OCI-LY7 (cell line): Measurements from ENCODE around the gene C5AR2. TPM values are rescaled to one million over a fixed set of nuclear protein-coding genes. Genes with fewer than 3 reads are reported as not detected.

Experiments used
- BruUV-seq: library from RNA; stranded (reverse); fragments of 400-500 nt; replicated peaks from 2 replicates; lab custom pipeline; 2021; lab: Mats Ljungman, UMichigan
- CTCF ChIA-PET: fragments of 300-600 bp; sonication (Branson Sonifier 250); formaldehyde crosslinking; loops from one replicate; lab custom pipeline; 2022; ENCODE audit warnings: antibody characterized with exemption; ENCODE audit not compliant: unreplicated experiment; lab: Charles Lee
- POLR2A ChIA-PET: fragments of 300-600 bp; sonication (Branson Sonifier 250); formaldehyde crosslinking; loops from one replicate; lab custom pipeline; 2022; ENCODE audit warnings: antibody characterized with exemption; lab: Charles Lee
- DNase-seq: peaks from one replicate; pipeline ENCODE4 v3.0.0-alpha.2; 2015; ENCODE audit warnings: low spot score
- H2AFZ ChIP-seq: fragments of 200-600 bp; sonication (generic), shearing (Covaris generic); 2 replicates; pipeline ENCODE4 v1.6.1; 2014; ENCODE audit warnings: mild to moderate bottlenecking, antibody characterized with exemption, low read length, moderate library complexity
- H3K27ac ChIP-seq: fragments of 200-600 bp; sonication (generic); 2 replicates; pipeline ENCODE4 v1.5.1; 2014; ENCODE audit warnings: mixed run types, low read depth, mild to moderate bottlenecking, moderate library complexity, low read length, inconsistent platforms; ENCODE audit not compliant: poor library complexity, severe bottlenecking
- H3K36me3 ChIP-seq: fragments of 200-600 bp; sonication (generic); 2 replicates; pipeline ENCODE4 v1.6.1; 2014; ENCODE audit warnings: mild to moderate bottlenecking, antibody characterized with exemption, low read length, moderate library complexity, mixed read lengths; ENCODE audit not compliant: insufficient read depth
- H3K4me1 ChIP-seq: fragments of 200-600 bp; sonication (generic); 2 replicates; pipeline ENCODE4 v1.5.1; 2014; ENCODE audit warnings: mild to moderate bottlenecking, low read length; ENCODE audit not compliant: insufficient read depth, poor library complexity, severe bottlenecking
- H3K4me2 ChIP-seq: fragments of 200-600 bp; sonication (generic); 2 replicates; pipeline ENCODE4 v1.6.1; 2014; ENCODE audit warnings: mild to moderate bottlenecking, low read length
- H3K4me3 ChIP-seq: fragments of 200-600 bp; sonication (generic); 2 replicates; pipeline ENCODE4 v1.5.1; 2014; ENCODE audit warnings: mild to moderate bottlenecking, low read depth, low read length; ENCODE audit not compliant: poor library complexity, severe bottlenecking
- H3K79me2 ChIP-seq: fragments of 200-600 bp; sonication (generic); 2 replicates; pipeline ENCODE4 v1.6.1; 2016; ENCODE audit warnings: low read depth, mild to moderate bottlenecking, low read length, moderate library complexity, mixed read lengths; ENCODE audit not compliant: insufficient read depth
- H3K9me2 ChIP-seq: fragments of 200-600 bp; sonication (generic); 2 replicates; pipeline ENCODE4 v1.6.1; 2016; ENCODE audit warnings: mild to moderate bottlenecking, low read length, mixed read lengths; ENCODE audit not compliant: insufficient read depth
- H3K9me3 ChIP-seq: fragments of 200-600 bp; sonication (generic); 2 replicates; pipeline ENCODE4 v1.6.1; 2014; ENCODE audit warnings: mild to moderate bottlenecking, mixed run types, low read length, mixed read lengths
- H4K20me1 ChIP-seq: fragments of 200-600 bp; sonication (generic); 2 replicates; pipeline ENCODE4 v1.6.1; 2014; ENCODE audit warnings: mild to moderate bottlenecking, antibody characterized with exemption, low read length, moderate library complexity, mixed read lengths; ENCODE audit not compliant: insufficient read depth
- CTCF ChIP-seq: fragments of 200-600 bp; sonication (generic); conservative IDR thresholded peaks from 2 replicates; pipeline ENCODE4 v1.5.1; 2014; ENCODE audit warnings: mild to moderate bottlenecking, antibody characterized with exemption, low read length, moderate library complexity, mixed read lengths
- EZH2phosphoT487 ChIP-seq: fragments of 200-600 bp; sonication (generic); IDR thresholded peaks from 2 replicates; pipeline ENCODE4 v1.6.1; 2018; ENCODE audit warnings: low read depth, borderline replicate concordance, mild to moderate bottlenecking, mixed run types, antibody characterized with exemption, low read length, moderate library complexity, mixed read lengths
- intact Hi-C: fragments of 100-400 bp; cut with micrococcal nuclease; formaldehyde crosslinking; loops from one replicate; pipeline ENCODE4 v1.10.0; 2022; ENCODE audit not compliant: unreplicated experiment
- total RNA-seq, 2 experiments: library from RNA; depleted of rRNA in 1 of 2; stranded (reverse); fragments of >200 nt in 1 of 2; shearing (Covaris generic) in 1 of 2; gene quantifications; 2 replicates each; pipeline ENCODE4 v1.2.3, GENCODE V29; 2014 to 2022

C5AR2 gene
- total RNA-seq, 2 experiments from 2014 or later = 2.6 to 2.9 TPM

DNA sequence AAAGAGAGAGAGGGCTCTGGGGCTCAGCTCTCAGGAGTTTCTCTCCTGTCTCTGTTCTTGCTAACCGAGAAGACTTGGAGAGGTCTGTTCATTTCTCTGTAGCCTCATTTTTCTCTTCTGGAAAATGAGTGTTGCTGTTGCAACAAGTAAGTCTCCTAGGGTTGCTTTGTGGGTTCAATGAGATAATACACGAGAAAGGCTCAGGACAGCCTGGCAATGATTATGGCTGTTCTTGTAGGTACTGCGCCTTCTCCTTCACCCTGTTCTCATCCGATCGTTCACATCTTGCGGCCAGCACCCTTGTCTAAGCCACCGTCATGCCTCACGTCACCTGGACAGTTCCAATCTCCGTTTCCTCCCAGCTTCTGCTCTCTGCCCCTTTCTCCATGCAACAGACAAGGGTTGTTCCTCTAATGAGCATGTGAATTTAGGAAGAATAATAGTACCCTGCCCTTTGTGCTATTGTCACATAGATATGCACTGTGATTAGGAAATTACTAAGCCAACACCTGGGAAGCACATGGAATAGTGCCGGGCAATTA, 18.1 kb upstream of the C5AR2 start:
- no peaks in the 10 kb centered on the region for H3K79me2 ChIP-seq
- no TSS peak for BruUV-seq
- intact Hi-C loops = no loop called here
- no peak overlapping the region for H2AFZ ChIP-seq
- no peak overlapping the region for H3K4me2 ChIP-seq
- TF ChIP-seq EZH2phosphoT487 = no peak
- no peak for TF ChIP-seq CTCF
- no peak for DNase-seq
- POLR2A ChIA-PET = no interaction called here
- CTCF ChIA-PET = no interaction called here
- H4K20me1 ChIP-seq = no peaks in the 10 kb centered on the region
- no peaks in the 10 kb centered on the region for H3K9me2 ChIP-seq
- H3K4me3 ChIP-seq = no peak overlapping the region
- H3K36me3 ChIP-seq = no peaks in the 10 kb centered on the region
- H3K27ac ChIP-seq = no peak overlapping the region
- H3K9me3 ChIP-seq = no peaks in the 10 kb centered on the region
- H3K4me1 ChIP-seq = no peaks in the 10 kb centered on the region

DNA sequence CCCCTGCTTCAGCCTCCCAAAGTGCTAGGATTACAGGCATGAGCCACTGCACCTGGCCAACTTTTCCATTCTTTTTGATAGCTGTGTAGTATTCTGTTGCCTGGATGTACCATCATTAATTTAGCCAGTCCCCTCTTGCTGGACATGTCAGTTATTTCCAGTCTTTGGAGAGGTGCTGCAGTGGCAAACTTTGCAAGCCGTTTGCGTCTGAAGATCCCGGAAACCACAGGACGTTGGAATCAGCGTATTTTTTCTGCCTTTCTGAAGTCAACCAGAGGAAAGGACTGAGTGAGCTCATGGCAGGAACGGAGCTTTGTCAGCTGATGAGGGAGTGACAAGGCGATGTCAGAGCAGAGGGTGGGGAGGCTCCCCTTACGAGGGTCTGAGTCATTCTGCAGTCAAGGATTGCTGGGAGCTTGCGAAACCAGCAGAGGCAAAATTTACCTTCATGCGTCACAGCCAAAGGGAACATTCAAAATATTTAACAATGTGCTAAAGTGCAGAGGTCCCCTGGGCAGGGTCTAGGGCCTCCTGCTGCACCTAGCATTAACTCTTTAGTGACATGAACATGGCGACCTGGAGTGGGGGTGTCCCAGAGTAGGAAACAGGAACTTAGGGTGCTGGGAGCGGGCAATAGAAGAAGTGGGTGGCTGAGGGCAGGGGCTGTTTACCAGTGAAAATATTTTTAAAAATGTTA, 16.7 kb upstream of the C5AR2 start:
- CTCF ChIA-PET = no interaction called here
- H3K36me3 ChIP-seq = no peaks in the 10 kb centered on the region
- intact Hi-C loops = no loop called here
- no peaks in the 10 kb centered on the region for H3K9me2 ChIP-seq
- H2AFZ ChIP-seq = no peak overlapping the region
- H3K27ac ChIP-seq = no peak overlapping the region
- H4K20me1 ChIP-seq = no peaks in the 10 kb centered on the region
- no peak overlapping the region for H3K4me3 ChIP-seq
- no TSS peak for BruUV-seq
- H3K79me2 ChIP-seq = no peaks in the 10 kb centered on the region
- H3K9me3 ChIP-seq = no peaks in the 10 kb centered on the region
- POLR2A ChIA-PET = interaction anchor here (0.6 kb wide), 1 partner anchor 114 kb away, joined by 4 read pairs; no protein-coding TSS in a partner anchor
- no peak for DNase-seq
- TF ChIP-seq EZH2phosphoT487 (no peak), CTCF (no peak)
- no peaks in the 10 kb centered on the region for H3K4me1 ChIP-seq
- H3K4me2 ChIP-seq = no peak overlapping the region

GRCh38 chr19:47316513-47316912, 15.5 kb upstream of the C5AR2 start:
- POLR2A ChIA-PET = interaction anchor here (0.7 kb wide), 1 partner anchor 252 kb away, joined by 3 read pairs; no protein-coding TSS in a partner anchor

More at GRCh38 chr19:47316513-47316912, 15.5 kb upstream of the C5AR2 start:
- TF ChIP-seq CTCF (no peak), EZH2phosphoT487 (no peak)
- CTCF ChIA-PET = interaction anchor here (0.6 kb wide), 1 partner anchor 20 kb away, joined by 5 read pairs; no protein-coding TSS in a partner anchor
- Histone ChIP-seq H3K9me2 (no peaks in the 10 kb centered on the region), H3K36me3 (no peaks in the 10 kb centered on the region), H3K27ac (no peak overlapping the region), H3K4me3 (no peak overlapping the region), H3K4me2 (no peak overlapping the region), H2AFZ (no peak overlapping the region), H4K20me1 (no peaks in the 10 kb centered on the region), H3K79me2 (no peaks in the 10 kb centered on the region), H3K4me1 (no peaks in the 10 kb centered on the region), H3K9me3 (no peaks in the 10 kb centered on the region)
- intact Hi-C loops = no loop called here
- DNase-seq = no peak
- BruUV-seq = no TSS peak
